Astrocyte of the cerebellum (primary cell): Measurements from ENCODE around the gene PWWP2B.

ENCODE experiments used
- DNase-seq: peaks from one replicate; pipeline ENCODE4 v3.0.0-alpha.2; 2011; ENCODE audit warnings: low read depth
- H3K4me3 ChIP-seq: 2 replicates; pipeline ENCODE4 v1.5.1; 2011; ENCODE audit warnings: mild to moderate bottlenecking, low read depth, low read length, moderate library complexity
- CTCF ChIP-seq: IDR thresholded peaks from 2 replicates; pipeline ENCODE4 v1.5.1; 2012; ENCODE audit warnings: low read length, low read depth, moderate library complexity, mild to moderate bottlenecking; ENCODE audit errors: missing control alignments
- in situ Hi-C: cut with HindIII; loops from 2 replicates; pipeline ENCODE4 v1.10.0; 2017; ENCODE audit warnings: low sequenced_read_pairs

PWWP2B gene

GRCh38 chr10:132465193-132465888 is 68.3 kb downstream of the PWWP2B start:
- H3K4me3 ChIP-seq: no peak overlapping the region
- in situ Hi-C loops: no loop called here
- TF ChIP-seq CTCF: no peak
- no peak for DNase-seq

DNA sequence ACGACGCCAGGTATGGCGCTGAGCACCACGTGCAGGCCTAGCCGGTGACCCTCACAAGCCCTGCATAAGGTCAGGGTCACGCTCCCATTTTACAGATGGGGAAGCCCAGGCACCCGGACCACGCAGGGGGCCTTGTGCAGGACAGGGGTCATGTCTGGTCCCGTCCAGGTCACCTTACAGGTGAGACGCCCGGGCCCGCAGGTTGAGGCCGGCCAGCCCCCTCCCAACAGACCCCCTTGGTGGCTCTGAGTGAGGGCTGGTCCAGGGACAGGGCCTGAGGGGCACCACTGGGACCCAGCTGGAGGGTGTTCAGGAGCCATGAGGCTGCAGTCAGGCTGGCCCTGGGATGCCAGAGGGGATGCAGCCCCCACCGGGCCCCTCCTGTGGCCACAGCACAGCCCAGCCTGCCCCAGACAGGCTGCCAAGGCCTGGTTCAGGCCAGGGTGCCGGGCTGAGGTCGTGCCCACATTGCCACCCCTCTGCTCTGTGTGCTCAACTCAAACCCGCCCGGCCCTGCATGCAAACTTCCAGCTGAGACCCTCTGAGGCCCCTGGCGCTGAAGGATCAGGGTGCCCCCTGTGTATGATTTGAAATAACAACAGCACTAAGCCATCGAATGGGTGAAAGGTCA is 69.0 kb downstream of the PWWP2B start:
- DNase-seq: no peak
- in situ Hi-C loops: no loop called here
- H3K4me3 ChIP-seq: no peak overlapping the region
- no peak for TF ChIP-seq CTCF

DNA sequence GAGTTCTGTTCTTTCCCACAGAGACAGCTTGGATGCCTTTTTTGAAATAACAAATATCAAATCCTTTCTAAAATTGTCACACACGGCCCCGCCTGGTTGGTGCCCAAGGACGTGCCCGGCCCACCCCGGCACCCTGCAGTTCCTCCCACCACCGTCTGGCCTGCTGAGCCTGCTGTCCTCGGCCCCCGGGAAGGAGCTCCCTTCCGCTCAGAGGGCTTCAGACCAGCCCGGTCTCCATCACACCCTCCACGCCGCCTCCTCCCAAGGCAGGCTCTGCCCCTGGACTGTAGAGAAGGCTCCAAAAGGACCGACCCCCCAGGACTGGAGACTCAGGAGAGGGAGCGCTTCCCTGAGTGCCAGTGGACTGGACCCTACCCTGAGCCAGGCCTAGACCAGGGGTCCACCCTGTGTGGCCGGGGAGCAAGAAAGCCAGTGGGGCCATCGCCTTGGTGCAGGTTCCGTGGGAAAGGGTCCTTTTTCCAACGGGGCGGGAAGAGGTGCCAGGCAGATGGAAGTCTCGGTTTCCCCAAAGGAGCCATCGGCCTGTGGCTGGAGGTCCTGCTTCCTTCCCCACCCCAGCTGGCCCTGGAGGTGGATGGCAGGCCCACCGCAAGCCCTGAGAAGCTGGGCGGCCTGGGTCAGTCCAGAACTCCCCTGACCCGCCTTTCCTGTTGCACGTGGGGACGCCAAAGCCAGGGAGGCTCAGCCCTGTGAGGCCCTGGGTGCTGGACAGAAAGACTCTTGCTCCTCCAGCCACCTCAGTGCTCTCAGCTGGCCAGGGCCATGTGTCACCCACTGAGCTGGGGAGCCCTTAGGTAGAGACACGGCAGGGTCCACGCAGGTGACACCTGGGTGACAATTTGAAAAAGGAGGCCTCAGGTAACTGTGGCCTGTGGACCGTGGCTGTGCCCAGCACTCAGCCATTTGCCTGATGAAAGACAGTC is 69.8 kb downstream of the PWWP2B start:
- in situ Hi-C loops: no loop called here
- TF ChIP-seq CTCF: no peak
- DNase-seq: no peak
- H3K4me3 ChIP-seq: no peak overlapping the region
